Mesodermal cell (in vitro differentiated cells): ENCODE data around the gene PAX5.

ENCODE experiments used
- H3K27ac ChIP-seq: 2 replicates; pipeline ENCODE4 v1.7.0; 2013; ENCODE audit warnings: mild to moderate bottlenecking, low read depth, low read length, moderate library complexity; ENCODE audit not compliant: severe bottlenecking
- H3K36me3 ChIP-seq: 2 replicates; pipeline ENCODE4 v1.7.1; 2013; ENCODE audit warnings: mild to moderate bottlenecking, low read length, moderate library complexity; ENCODE audit not compliant: control insufficient read depth, insufficient read depth
- H3K4me1 ChIP-seq: one replicate; pipeline ENCODE4 v1.7.1; 2013; ENCODE audit warnings: mild to moderate bottlenecking, low read length; ENCODE audit not compliant: insufficient read depth, control insufficient read depth, poor library complexity, severe bottlenecking
- H3K4me3 ChIP-seq: 2 replicates; pipeline ENCODE4 v1.7.0; 2013; ENCODE audit warnings: low read length, control low read depth, mild to moderate bottlenecking; ENCODE audit not compliant: insufficient read depth, poor library complexity, severe bottlenecking; ENCODE audit errors: extremely low read depth
- H3K9me3 ChIP-seq: 2 replicates; pipeline ENCODE4 v1.7.1; 2013; ENCODE audit warnings: mild to moderate bottlenecking, low read length, moderate library complexity; ENCODE audit not compliant: control insufficient read depth
- WGBS, 2 experiments: methylation state at CpG; one replicate each; pipeline ENCODE4 v1.1.5; 2013; ENCODE audit warnings: missing lambda C conversion rate in 2 of 2; ENCODE audit not compliant: insufficient coverage in 2 of 2; 5-methylcytosine and 5-hydroxymethylcytosine counted together

The PAX5 gene

GRCh38 chr9:36911601-36912412, 122.3 kb downstream of the PAX5 start:
- H3K4me3 ChIP-seq, result no peak overlapping the region
- H3K27ac ChIP-seq, result no peak overlapping the region
- no peaks in the 10 kb centered on the region for H3K9me3 ChIP-seq
- 82 to 91% methylated on average over 8 to 12 of the region's 12 CpGs for WGBS, 2 experiments
- no peaks in the 10 kb centered on the region for H3K36me3 ChIP-seq
- H3K4me1 ChIP-seq, result no peaks in the 10 kb centered on the region

- no peaks in the 10 kb centered on the region for H3K36me3 ChIP-seq
- H3K4me1 ChIP-seq, result no peaks in the 10 kb centered on the region
- WGBS, 2 experiments, result 96 to 97% methylated on average over 6 of the region's 6 CpGs
- no peaks in the 10 kb centered on the region for H3K9me3 ChIP-seq
- H3K4me3 ChIP-seq, result no peak overlapping the region
- H3K27ac ChIP-seq, result no peak overlapping the region
Measured at GRCh38 chr9:36911037-36911436, 123.0 kb downstream of the PAX5 start.

GRCh38 chr9:36906492-36906891, 127.6 kb downstream of the PAX5 start:
- no peaks in the 10 kb centered on the region for H3K9me3 ChIP-seq
- H3K27ac ChIP-seq, result no peak overlapping the region
- WGBS, 2 experiments, result 87 to 92% methylated on average over 4 to 6 of the region's 6 CpGs
- no peak overlapping the region for H3K4me3 ChIP-seq
- H3K36me3 ChIP-seq, result no peaks in the 10 kb centered on the region
- H3K4me1 ChIP-seq, result no peaks in the 10 kb centered on the region

GRCh38 chr9:36905101-36906066, 128.7 kb downstream of the PAX5 start:
- Histone ChIP-seq H3K27ac (no peak overlapping the region), H3K9me3 (no peaks in the 10 kb centered on the region), H3K4me1 (peaks cover 1% of the 10 kb centered on the region), H3K36me3 (no peaks in the 10 kb centered on the region), H3K4me3 (no peak overlapping the region)
- 82 to 87% methylated on average over 9 to 10 of the region's 10 CpGs for WGBS, 2 experiments

GRCh38 chr9:36903541-36904435, 130.3 kb downstream of the PAX5 start:
- H3K4me3 ChIP-seq, result no peak overlapping the region
- H3K9me3 ChIP-seq, result no peaks in the 10 kb centered on the region
- WGBS, 2 experiments, result 80% methylated on average over 2 of the region's 4 CpGs; no CpG with 5 or more reads in 1 of the 2 experiments
- H3K36me3 ChIP-seq, result no peaks in the 10 kb centered on the region
- no peak overlapping the region for H3K27ac ChIP-seq
- peaks cover 4% of the 10 kb centered on the region for H3K4me1 ChIP-seq

- Histone ChIP-seq H3K36me3 (no peaks in the 10 kb centered on the region), H3K27ac (no peak overlapping the region), H3K9me3 (no peaks in the 10 kb centered on the region), H3K4me3 (no peak overlapping the region), H3K4me1 (peaks cover 4% of the 10 kb centered on the region)
- 90 to 93% methylated on average over 2 to 3 of the region's 5 CpGs for WGBS, 2 experiments
Measured at GRCh38 chr9:36902861-36903524, 131.1 kb downstream of the PAX5 start.

- H3K4me1 ChIP-seq, result peaks cover 4% of the 10 kb centered on the region
- H3K27ac ChIP-seq, result no peak overlapping the region
- H3K9me3 ChIP-seq, result no peaks in the 10 kb centered on the region
- no peak overlapping the region for H3K4me3 ChIP-seq
- no peaks in the 10 kb centered on the region for H3K36me3 ChIP-seq
- WGBS, 2 experiments, result 79 to 93% methylated on average over 4 to 6 of the region's 8 CpGs
Measured at GRCh38 chr9:36902080-36902716, 131.9 kb downstream of the PAX5 start.

- WGBS, 2 experiments, result 77 to 90% methylated on average over 6 of the region's 7 CpGs
- peaks cover 4% of the 10 kb centered on the region for H3K4me1 ChIP-seq
- no peak overlapping the region for H3K27ac ChIP-seq
Measured at GRCh38 chr9:36901528-36901927, 132.5 kb downstream of the PAX5 start.

GRCh38 chr9:36900856-36901220, 133.2 kb downstream of the PAX5 start:
- Histone ChIP-seq H3K36me3 (no peaks in the 10 kb centered on the region), H3K4me1 (peaks cover 4% of the 10 kb centered on the region), H3K27ac (no peak overlapping the region), H3K4me3 (no peak overlapping the region), H3K9me3 (no peaks in the 10 kb centered on the region)
- 90 to 97% methylated on average over 6 of the region's 6 CpGs for WGBS, 2 experiments

More at GRCh38 chr9:36901528-36901927, 132.5 kb downstream of the PAX5 start:
- Histone ChIP-seq H3K36me3 (no peaks in the 10 kb centered on the region), H3K4me3 (no peak overlapping the region), H3K9me3 (no peaks in the 10 kb centered on the region)
